OCI-LY7 (cell line): ENCODE results near the gene MAP4K5. TPM values are rescaled to one million over a fixed set of nuclear protein-coding genes. Genes with fewer than 3 reads are reported as not detected.

Experiments used
- BruUV-seq: library from RNA; stranded (reverse); fragments of 400-500 nt; replicated peaks from 2 replicates; lab custom pipeline; 2021; lab: Mats Ljungman, UMichigan
- CTCF ChIA-PET: fragments of 300-600 bp; sonication (Branson Sonifier 250); formaldehyde crosslinking; loops from one replicate; lab custom pipeline; 2022; ENCODE audit warnings: antibody characterized with exemption; ENCODE audit not compliant: unreplicated experiment; lab: Charles Lee
- POLR2A ChIA-PET: fragments of 300-600 bp; sonication (Branson Sonifier 250); formaldehyde crosslinking; loops from one replicate; lab custom pipeline; 2022; ENCODE audit warnings: antibody characterized with exemption; lab: Charles Lee
- DNase-seq: peaks from one replicate; pipeline ENCODE4 v3.0.0-alpha.2; 2015; ENCODE audit warnings: low spot score
- H2AFZ ChIP-seq: fragments of 200-600 bp; sonication (generic), shearing (Covaris generic); 2 replicates; pipeline ENCODE4 v1.6.1; 2014; ENCODE audit warnings: mild to moderate bottlenecking, antibody characterized with exemption, low read length, moderate library complexity
- H3K27ac ChIP-seq: fragments of 200-600 bp; sonication (generic); 2 replicates; pipeline ENCODE4 v1.5.1; 2014; ENCODE audit warnings: mixed run types, low read depth, mild to moderate bottlenecking, moderate library complexity, low read length, inconsistent platforms; ENCODE audit not compliant: poor library complexity, severe bottlenecking
- H3K36me3 ChIP-seq: fragments of 200-600 bp; sonication (generic); 2 replicates; pipeline ENCODE4 v1.6.1; 2014; ENCODE audit warnings: mild to moderate bottlenecking, antibody characterized with exemption, low read length, moderate library complexity, mixed read lengths; ENCODE audit not compliant: insufficient read depth
- H3K4me1 ChIP-seq: fragments of 200-600 bp; sonication (generic); 2 replicates; pipeline ENCODE4 v1.5.1; 2014; ENCODE audit warnings: mild to moderate bottlenecking, low read length; ENCODE audit not compliant: insufficient read depth, poor library complexity, severe bottlenecking
- H3K4me2 ChIP-seq: fragments of 200-600 bp; sonication (generic); 2 replicates; pipeline ENCODE4 v1.6.1; 2014; ENCODE audit warnings: mild to moderate bottlenecking, low read length
- H3K4me3 ChIP-seq: fragments of 200-600 bp; sonication (generic); 2 replicates; pipeline ENCODE4 v1.5.1; 2014; ENCODE audit warnings: mild to moderate bottlenecking, low read depth, low read length; ENCODE audit not compliant: poor library complexity, severe bottlenecking
- H3K79me2 ChIP-seq: fragments of 200-600 bp; sonication (generic); 2 replicates; pipeline ENCODE4 v1.6.1; 2016; ENCODE audit warnings: low read depth, mild to moderate bottlenecking, low read length, moderate library complexity, mixed read lengths; ENCODE audit not compliant: insufficient read depth
- H3K9me2 ChIP-seq: fragments of 200-600 bp; sonication (generic); 2 replicates; pipeline ENCODE4 v1.6.1; 2016; ENCODE audit warnings: mild to moderate bottlenecking, low read length, mixed read lengths; ENCODE audit not compliant: insufficient read depth
- H3K9me3 ChIP-seq: fragments of 200-600 bp; sonication (generic); 2 replicates; pipeline ENCODE4 v1.6.1; 2014; ENCODE audit warnings: mild to moderate bottlenecking, mixed run types, low read length, mixed read lengths
- H4K20me1 ChIP-seq: fragments of 200-600 bp; sonication (generic); 2 replicates; pipeline ENCODE4 v1.6.1; 2014; ENCODE audit warnings: mild to moderate bottlenecking, antibody characterized with exemption, low read length, moderate library complexity, mixed read lengths; ENCODE audit not compliant: insufficient read depth
- CTCF ChIP-seq: fragments of 200-600 bp; sonication (generic); conservative IDR thresholded peaks from 2 replicates; pipeline ENCODE4 v1.5.1; 2014; ENCODE audit warnings: mild to moderate bottlenecking, antibody characterized with exemption, low read length, moderate library complexity, mixed read lengths
- EZH2phosphoT487 ChIP-seq: fragments of 200-600 bp; sonication (generic); IDR thresholded peaks from 2 replicates; pipeline ENCODE4 v1.6.1; 2018; ENCODE audit warnings: low read depth, borderline replicate concordance, mild to moderate bottlenecking, mixed run types, antibody characterized with exemption, low read length, moderate library complexity, mixed read lengths
- intact Hi-C: fragments of 100-400 bp; cut with micrococcal nuclease; formaldehyde crosslinking; loops from one replicate; pipeline ENCODE4 v1.10.0; 2022; ENCODE audit not compliant: unreplicated experiment
- total RNA-seq, 2 experiments: library from RNA; depleted of rRNA in 1 of 2; stranded (reverse); fragments of >200 nt in 1 of 2; shearing (Covaris generic) in 1 of 2; gene quantifications; 2 replicates each; pipeline ENCODE4 v1.2.3, GENCODE V29; 2014 to 2022

MAP4K5 gene
- total RNA-seq, 2 experiments from 2014 or later, result 36.7 to 44.0 TPM

- Histone ChIP-seq H2AFZ (no peak overlapping the region), H3K36me3 (peaks cover 25% of the 10 kb centered on the region), H3K4me1 (no peaks in the 10 kb centered on the region), H4K20me1 (no peaks in the 10 kb centered on the region), H3K79me2 (no peaks in the 10 kb centered on the region), H3K9me3 (no peaks in the 10 kb centered on the region), H3K9me2 (no peaks in the 10 kb centered on the region), H3K4me3 (no peak overlapping the region), H3K27ac (no peak overlapping the region), H3K4me2 (no peak overlapping the region)
- no peak for TF ChIP-seq EZH2phosphoT487
- TF ChIP-seq CTCF, result no peak
- ChIA-PET POLR2A (no interaction called here), CTCF (no interaction called here)
- no peak for DNase-seq
- BruUV-seq, result no TSS peak
- intact Hi-C loops, result no loop called here
Measured at GRCh38 chr14:50425816-50426215, 106.6 kb downstream of the MAP4K5 start.

GRCh38 chr14:50425105-50425504 is 107.3 kb downstream of the MAP4K5 start:
- H3K4me3 ChIP-seq, result no peak overlapping the region
- ChIA-PET CTCF (no interaction called here), POLR2A (interaction anchor here (0.6 to 1.4 kb wide), 2 partner anchors 13 to 229 kb away, joined by 3 to 4 read pairs; no protein-coding TSS in a partner anchor)
- no peak for TF ChIP-seq CTCF
- TF ChIP-seq EZH2phosphoT487, result no peak
- H3K36me3 ChIP-seq, result peaks cover 28% of the 10 kb centered on the region
- H3K79me2 ChIP-seq, result no peaks in the 10 kb centered on the region
- H3K4me2 ChIP-seq, result no peak overlapping the region
- no peaks in the 10 kb centered on the region for H4K20me1 ChIP-seq
- H3K9me3 ChIP-seq, result no peaks in the 10 kb centered on the region
- DNase-seq, result no peak
- no TSS peak for BruUV-seq
- intact Hi-C loops, result no loop called here
- H3K27ac ChIP-seq, result no peak overlapping the region
- no peak overlapping the region for H2AFZ ChIP-seq
- H3K9me2 ChIP-seq, result no peaks in the 10 kb centered on the region
- no peaks in the 10 kb centered on the region for H3K4me1 ChIP-seq

GRCh38 chr14:50423529-50423928 is 108.8 kb downstream of the MAP4K5 start:
- DNase-seq, result no peak
- Histone ChIP-seq H3K27ac (no peak overlapping the region), H3K9me2 (no peaks in the 10 kb centered on the region), H2AFZ (no peak overlapping the region), H3K4me1 (no peaks in the 10 kb centered on the region), H3K4me2 (no peak overlapping the region), H3K4me3 (no peak overlapping the region), H3K79me2 (no peaks in the 10 kb centered on the region), H3K36me3 (peaks cover 37% of the 10 kb centered on the region), H4K20me1 (no peaks in the 10 kb centered on the region), H3K9me3 (no peaks in the 10 kb centered on the region)
- BruUV-seq, result no TSS peak
- CTCF ChIA-PET, result no interaction called here
- POLR2A ChIA-PET, result interaction anchor here (1.2 to 1.7 kb wide), 2 partner anchors 11 to 12 kb away, joined by 3 to 4 read pairs; no protein-coding TSS in a partner anchor
- TF ChIP-seq CTCF (no peak), EZH2phosphoT487 (no peak)
- intact Hi-C loops, result no loop called here
